HepG2 (cell line): Measurements from ENCODE around the gene TOM1L1. TPM values are rescaled to one million over a fixed set of nuclear protein-coding genes. Genes with fewer than 3 reads are reported as not detected.

Experiments used
- ADNP ChIP-seq: sonication (generic); formaldehyde crosslinking; IDR thresholded peaks from 2 replicates; pipeline ENCODE4 v1.4.0; 2020; ENCODE audit warnings: missing genetic modification reagents
- ATF7-NPFF ChIP-seq: sonication (generic); formaldehyde crosslinking; IDR thresholded peaks from 2 replicates; pipeline ENCODE4 v1.8.1; 2023; ENCODE audit warnings: mild to moderate bottlenecking, low read depth, missing genetic modification reagents, moderate library complexity
- CHD4 ChIP-seq: fragments of 200-600 bp; sonication (generic); IDR thresholded peaks from 2 replicates; pipeline ENCODE4 v1.7.0; 2017; ENCODE audit warnings: mild to moderate bottlenecking, low read length, borderline replicate concordance
- KAT7 ChIP-seq: IDR thresholded peaks from 2 replicates; pipeline ENCODE4 v1.6.1; 2018; ENCODE audit warnings: borderline replicate concordance, missing compliant biosample characterization
- MTF1 ChIP-seq: sonication (generic); formaldehyde crosslinking; IDR thresholded peaks from 2 replicates; pipeline ENCODE4 v1.5.0; 2020; ENCODE audit warnings: missing genetic modification reagents
- NR2C2 ChIP-seq: sonication (generic); formaldehyde crosslinking; IDR thresholded peaks from 2 replicates; pipeline ENCODE4 v1.4.0; 2020; ENCODE audit warnings: missing genetic modification reagents, mild to moderate bottlenecking, moderate library complexity, borderline replicate concordance
- PHB2 ChIP-seq: fragments of 450-650 bp; IDR thresholded peaks from 2 replicates; pipeline ENCODE4 v1.6.1; 2018; ENCODE audit not compliant: partially characterized antibody
- PHF21A ChIP-seq: sonication (generic); formaldehyde crosslinking; IDR thresholded peaks from 2 replicates; pipeline ENCODE4 v1.5.0; 2020; ENCODE audit warnings: mild to moderate bottlenecking, missing genetic modification reagents
- POGZ ChIP-seq: sonication (generic); formaldehyde crosslinking; IDR thresholded peaks from 2 replicates; pipeline ENCODE4 v1.4.0; 2020; ENCODE audit warnings: mild to moderate bottlenecking, missing genetic modification reagents
- SALL2 ChIP-seq: sonication (generic); formaldehyde crosslinking; IDR thresholded peaks from 2 replicates; pipeline ENCODE4 v1.8.1; 2023; ENCODE audit warnings: mild to moderate bottlenecking, missing genetic modification reagents, inconsistent platforms
- SRF ChIP-seq: IDR thresholded peaks from 2 replicates; pipeline ENCODE4 v1.6.1; 2011; ENCODE audit warnings: mild to moderate bottlenecking, low read depth, low read length, moderate library complexity
- TEAD2 ChIP-seq: sonication (generic); formaldehyde crosslinking; IDR thresholded peaks from 2 replicates; pipeline ENCODE4 v1.9.0; 2021; ENCODE audit warnings: missing genetic modification reagents
- TSC22D2 ChIP-seq: sonication (generic); formaldehyde crosslinking; IDR thresholded peaks from 2 replicates; pipeline ENCODE4 v1.5.1; 2020; ENCODE audit warnings: missing genetic modification reagents, mild to moderate bottlenecking, borderline replicate concordance
- ZNF644 ChIP-seq: IDR thresholded peaks from 2 replicates; pipeline ENCODE4 v1.6.1; 2016; ENCODE audit warnings: low read depth
- ZNF674 ChIP-seq: sonication (generic); formaldehyde crosslinking; IDR thresholded peaks from 2 replicates; pipeline ENCODE4 v1.5.0; 2020; ENCODE audit warnings: low read depth, mild to moderate bottlenecking, missing genetic modification reagents
- polyA plus RNA-seq, 8 experiments: library from polyadenylated mRNA; depleted of rRNA in 3 of 8; stranded (reverse) in 7 of 8; unstranded in 1 of 8; fragments of >200 nt; fragmentation: Illumina TruSeq in 4 of 8; extraction: Trizol in 4 of 8; gene quantifications; 2 replicates each; pipeline versions ENCODE4 v1.2.1 to v1.2.3, GENCODE V29; 2011 to 2016; ENCODE audit warnings: low read depth in 4 of 8, missing spikeins in 1 of 8, mixed read lengths in 1 of 8; ENCODE audit not compliant: insufficient read depth in 1 of 8
- total RNA-seq, 5 experiments: library from RNA; depleted of rRNA; stranded (reverse); fragments of >200 nt; fragmentation: Illumina TruSeq; extraction: Trizol; gene quantifications; 2 replicates each; pipeline ENCODE4 v1.2.3, GENCODE V29; 2016; ENCODE audit warnings: low read depth in 1 of 5
- TF ChIP-seq, protein P1 (sequence below): sonication (generic); formaldehyde crosslinking; IDR thresholded peaks from 2 replicates; pipeline ENCODE4 v1.8.1; 2023; ENCODE audit warnings: mild to moderate bottlenecking, missing genetic modification reagents
- TF ChIP-seq, protein P2 (sequence below): sonication (generic); formaldehyde crosslinking; IDR thresholded peaks from 2 replicates; pipeline ENCODE4 v1.4.0; 2020; ENCODE audit warnings: missing genetic modification reagents, borderline replicate concordance
- TF ChIP-seq, protein P3 (sequence below): sonication (generic); formaldehyde crosslinking; IDR thresholded peaks from 2 replicates; pipeline ENCODE4 v1.9.0; 2021; ENCODE audit warnings: missing genetic modification reagents, mild to moderate bottlenecking, borderline replicate concordance
- TF ChIP-seq, protein P4 (sequence below): IDR thresholded peaks from 2 replicates; pipeline ENCODE4 v1.6.1; 2016; ENCODE audit warnings: missing biosample characterization, missing genetic modification reagents, low read depth
- TF ChIP-seq, protein P5 (sequence below): sonication (generic); formaldehyde crosslinking; IDR thresholded peaks from 2 replicates; pipeline ENCODE4 v1.5.1; 2020; ENCODE audit warnings: missing genetic modification reagents, mild to moderate bottlenecking, borderline replicate concordance

Gene TOM1L1
- total and polyA plus RNA-seq, 2 of the 13 experiments (the other 11 are each of a cell fraction or from before 2014, with no cell fraction given), result 45.3 to 51.3 TPM

DNA sequence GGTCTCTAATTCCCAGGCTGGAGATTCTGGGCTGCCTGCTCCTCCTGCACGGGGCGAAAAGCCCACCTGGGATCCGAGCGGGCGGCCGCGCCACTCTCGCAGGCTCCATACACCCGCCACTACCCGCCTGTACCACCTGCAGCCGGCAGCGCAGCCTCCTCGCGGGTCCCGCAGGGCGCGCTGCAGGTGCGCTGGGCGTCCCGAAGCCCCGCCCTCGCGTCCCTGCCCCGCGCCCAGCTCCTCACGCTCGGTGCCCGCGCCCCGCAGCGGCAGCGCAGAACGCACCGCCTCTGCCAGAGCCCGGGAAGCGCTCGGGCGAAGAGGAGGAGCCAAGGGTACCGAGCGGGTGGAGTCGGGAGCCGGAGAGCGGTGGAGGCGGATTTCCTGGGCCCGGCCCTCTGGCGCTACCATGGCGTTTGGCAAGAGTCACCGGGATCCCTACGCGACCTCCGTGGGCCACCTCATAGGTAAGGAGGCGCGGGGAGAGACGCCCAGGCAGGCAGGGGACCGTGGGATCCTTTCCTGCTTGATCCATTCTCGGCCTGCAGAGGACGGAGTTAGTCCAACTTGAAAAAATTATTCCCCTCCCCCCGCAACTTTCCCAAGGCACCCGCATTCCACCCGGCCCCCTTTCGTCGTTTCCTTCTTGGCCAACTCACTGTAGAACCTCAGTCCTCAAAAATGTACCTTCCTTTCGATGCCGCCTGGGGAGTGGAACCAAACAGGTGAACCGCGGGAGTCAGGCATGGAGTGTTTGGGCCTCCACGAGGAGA lies at the start of gene TOM1L1 (continued):
- TF ChIP-seq PHF21A (CRISPR knock-in tag) (peak; percentile 97), CHD4 (no peak), PHB2 (no peak), TEAD2 (CRISPR knock-in tag) (no peak), ADNP (CRISPR knock-in tag) (no peak), ZNF644 (CRISPR knock-in tag) (no peak), NR2C2 (CRISPR knock-in tag) (peak; percentile 46; the same call in 1 of the 2 replicates), POGZ (CRISPR knock-in tag) (peak; percentile 62), MTF1 (CRISPR knock-in tag) (no peak), KAT7 (CRISPR knock-in tag) (peak; percentile 77), SRF (no peak), SALL2 (CRISPR knock-in tag) (peak; percentile 76), ZNF674 (CRISPR knock-in tag) (peak; percentile 77; the same call in 1 of the 2 replicates), TSC22D2 (CRISPR knock-in tag) (no peak), ATF7-NPFF (CRISPR knock-in tag) (peak; percentile 80)
- TF ChIP-seq, protein P1, sequence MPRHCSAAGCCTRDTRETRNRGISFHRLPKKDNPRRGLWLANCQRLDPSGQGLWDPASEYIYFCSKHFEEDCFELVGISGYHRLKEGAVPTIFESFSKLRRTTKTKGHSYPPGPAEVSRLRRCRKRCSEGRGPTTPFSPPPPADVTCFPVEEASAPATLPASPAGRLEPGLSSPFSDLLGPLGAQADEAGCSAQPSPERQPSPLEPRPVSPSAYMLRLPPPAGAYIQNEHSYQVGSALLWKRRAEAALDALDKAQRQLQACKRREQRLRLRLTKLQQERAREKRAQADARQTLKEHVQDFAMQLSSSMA (CRISPR knock-in tag), result 0 out of 2 replicates have a peak, but pooled peaks have one; percentile 13
- TF ChIP-seq, protein P2, sequence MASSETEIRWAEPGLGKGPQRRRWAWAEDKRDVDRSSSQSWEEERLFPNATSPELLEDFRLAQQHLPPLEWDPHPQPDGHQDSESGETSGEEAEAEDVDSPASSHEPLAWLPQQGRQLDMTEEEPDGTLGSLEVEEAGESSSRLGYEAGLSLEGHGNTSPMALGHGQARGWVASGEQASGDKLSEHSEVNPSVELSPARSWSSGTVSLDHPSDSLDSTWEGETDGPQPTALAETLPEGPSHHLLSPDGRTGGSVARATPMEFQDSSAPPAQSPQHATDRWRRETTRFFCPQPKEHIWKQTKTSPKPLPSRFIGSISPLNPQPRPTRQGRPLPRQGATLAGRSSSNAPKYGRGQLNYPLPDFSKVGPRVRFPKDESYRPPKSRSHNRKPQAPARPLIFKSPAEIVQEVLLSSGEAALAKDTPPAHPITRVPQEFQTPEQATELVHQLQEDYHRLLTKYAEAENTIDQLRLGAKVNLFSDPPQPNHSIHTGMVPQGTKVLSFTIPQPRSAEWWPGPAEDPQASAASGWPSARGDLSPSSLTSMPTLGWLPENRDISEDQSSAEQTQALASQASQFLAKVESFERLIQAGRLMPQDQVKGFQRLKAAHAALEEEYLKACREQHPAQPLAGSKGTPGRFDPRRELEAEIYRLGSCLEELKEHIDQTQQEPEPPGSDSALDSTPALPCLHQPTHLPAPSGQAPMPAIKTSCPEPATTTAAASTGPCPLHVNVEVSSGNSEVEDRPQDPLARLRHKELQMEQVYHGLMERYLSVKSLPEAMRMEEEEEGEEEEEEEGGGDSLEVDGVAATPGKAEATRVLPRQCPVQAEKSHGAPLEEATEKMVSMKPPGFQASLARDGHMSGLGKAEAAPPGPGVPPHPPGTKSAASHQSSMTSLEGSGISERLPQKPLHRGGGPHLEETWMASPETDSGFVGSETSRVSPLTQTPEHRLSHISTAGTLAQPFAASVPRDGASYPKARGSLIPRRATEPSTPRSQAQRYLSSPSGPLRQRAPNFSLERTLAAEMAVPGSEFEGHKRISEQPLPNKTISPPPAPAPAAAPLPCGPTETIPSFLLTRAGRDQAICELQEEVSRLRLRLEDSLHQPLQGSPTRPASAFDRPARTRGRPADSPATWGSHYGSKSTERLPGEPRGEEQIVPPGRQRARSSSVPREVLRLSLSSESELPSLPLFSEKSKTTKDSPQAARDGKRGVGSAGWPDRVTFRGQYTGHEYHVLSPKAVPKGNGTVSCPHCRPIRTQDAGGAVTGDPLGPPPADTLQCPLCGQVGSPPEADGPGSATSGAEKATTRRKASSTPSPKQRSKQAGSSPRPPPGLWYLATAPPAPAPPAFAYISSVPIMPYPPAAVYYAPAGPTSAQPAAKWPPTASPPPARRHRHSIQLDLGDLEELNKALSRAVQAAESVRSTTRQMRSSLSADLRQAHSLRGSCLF (CRISPR knock-in tag), result no peak
- TF ChIP-seq, protein P3, sequence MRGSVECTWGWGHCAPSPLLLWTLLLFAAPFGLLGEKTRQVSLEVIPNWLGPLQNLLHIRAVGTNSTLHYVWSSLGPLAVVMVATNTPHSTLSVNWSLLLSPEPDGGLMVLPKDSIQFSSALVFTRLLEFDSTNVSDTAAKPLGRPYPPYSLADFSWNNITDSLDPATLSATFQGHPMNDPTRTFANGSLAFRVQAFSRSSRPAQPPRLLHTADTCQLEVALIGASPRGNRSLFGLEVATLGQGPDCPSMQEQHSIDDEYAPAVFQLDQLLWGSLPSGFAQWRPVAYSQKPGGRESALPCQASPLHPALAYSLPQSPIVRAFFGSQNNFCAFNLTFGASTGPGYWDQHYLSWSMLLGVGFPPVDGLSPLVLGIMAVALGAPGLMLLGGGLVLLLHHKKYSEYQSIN (CRISPR knock-in tag), result no peak
- TF ChIP-seq, protein P4, sequence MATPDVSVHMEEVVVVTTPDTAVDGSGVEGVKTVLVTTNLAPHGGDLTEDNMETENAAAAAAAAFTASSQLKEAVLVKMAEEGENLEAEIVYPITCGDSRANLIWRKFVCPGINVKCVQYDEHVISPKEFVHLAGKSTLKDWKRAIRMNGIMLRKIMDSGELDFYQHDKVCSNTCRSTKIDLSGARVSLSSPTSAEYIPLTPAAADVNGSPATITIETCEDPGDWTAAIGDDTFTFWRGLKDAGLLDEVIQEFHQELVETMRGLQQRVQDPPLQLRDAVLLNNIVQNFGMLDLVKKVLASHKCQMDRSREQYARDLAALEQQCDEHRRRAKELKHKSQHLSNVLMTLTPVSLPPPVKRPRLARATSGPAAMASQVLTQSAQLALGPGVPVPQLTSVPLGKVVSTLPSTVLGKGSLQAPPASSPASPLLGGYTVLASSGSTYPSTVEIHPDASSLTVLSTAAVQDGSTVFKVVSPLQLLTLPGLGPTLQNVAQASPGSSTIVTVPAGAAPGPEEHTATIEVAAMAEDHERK, result peak; percentile 63
- TF ChIP-seq, protein P5, sequence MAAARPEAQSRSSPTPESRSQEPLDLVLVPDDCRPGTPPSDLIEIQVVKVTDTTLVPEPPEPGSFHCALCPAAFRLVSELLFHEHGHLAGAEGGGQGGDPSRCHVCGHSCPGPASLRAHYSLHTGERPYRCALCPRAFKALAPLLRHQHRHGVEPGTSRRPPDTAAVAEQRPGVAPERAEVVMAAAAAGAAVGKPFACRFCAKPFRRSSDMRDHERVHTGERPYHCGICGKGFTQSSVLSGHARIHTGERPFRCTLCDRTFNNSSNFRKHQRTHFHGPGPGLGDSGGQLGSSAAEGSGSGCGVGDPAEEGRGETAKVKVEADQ, result peak; percentile 81; the same call in 1 of the 2 replicates
